OCI-LY1 (cell line): ENCODE results near the gene RND3.

Source experiments
- H2AFZ ChIP-seq: fragments of 200-600 bp; sonication (generic), shearing (Covaris generic); 2 replicates; pipeline ENCODE4 v1.6.0; 2014; ENCODE audit warnings: antibody characterized with exemption, mild to moderate bottlenecking, low read length
- H3F3A ChIP-seq: fragments of 200-600 bp; sonication (generic), shearing (Covaris generic); 2 replicates; pipeline ENCODE4 v1.6.0; 2014; ENCODE audit warnings: mild to moderate bottlenecking, antibody characterized with exemption, low read length, moderate library complexity; ENCODE audit not compliant: insufficient read depth
- H3K27ac ChIP-seq: fragments of 200-600 bp; sonication (generic); 2 replicates; pipeline ENCODE4 v1.5.1; 2014; ENCODE audit warnings: low read length, mixed run types, mild to moderate bottlenecking, low read depth; ENCODE audit not compliant: poor library complexity, severe bottlenecking
- H3K27me3 ChIP-seq: fragments of 200-600 bp; sonication (generic); 2 replicates; pipeline ENCODE4 v1.6.0; 2014; ENCODE audit warnings: antibody characterized with exemption, mild to moderate bottlenecking, low read length, moderate library complexity; ENCODE audit not compliant: insufficient read depth
- H3K36me3 ChIP-seq: fragments of 200-600 bp; sonication (generic); 2 replicates; pipeline ENCODE4 v1.6.1; 2014; ENCODE audit warnings: mild to moderate bottlenecking, antibody characterized with exemption, low read length, moderate library complexity, mixed read lengths; ENCODE audit not compliant: insufficient read depth
- H3K4me1 ChIP-seq: fragments of 200-600 bp; sonication (generic); 2 replicates; pipeline ENCODE4 v1.5.1; 2014; ENCODE audit warnings: mild to moderate bottlenecking, low read length, moderate library complexity; ENCODE audit not compliant: insufficient read depth, severe bottlenecking
- H3K4me2 ChIP-seq: fragments of 200-600 bp; sonication (generic), shearing (Covaris generic); 2 replicates; pipeline ENCODE4 v1.6.1; 2014; ENCODE audit warnings: low read length
- H3K4me3 ChIP-seq: fragments of 200-600 bp; sonication (generic); 2 replicates; pipeline ENCODE4 v1.5.1; 2014; ENCODE audit warnings: low read length, low read depth, mild to moderate bottlenecking, mixed read lengths; ENCODE audit not compliant: poor library complexity, severe bottlenecking
- H3K79me2 ChIP-seq: fragments of 200-600 bp; shearing (Covaris generic); 2 replicates; pipeline ENCODE4 v1.6.1; 2016; ENCODE audit warnings: mixed run types, low read length, mixed read lengths; ENCODE audit not compliant: insufficient read depth
- H3K9ac ChIP-seq: fragments of 200-600 bp; sonication (generic), shearing (Covaris generic); 2 replicates; pipeline ENCODE4 v1.6.1; 2014; ENCODE audit warnings: mild to moderate bottlenecking, low read length, mixed read lengths
- H3K9me2 ChIP-seq: fragments of 200-600 bp; sonication (generic), shearing (Covaris generic); 2 replicates; pipeline ENCODE4 v1.6.1; 2014; ENCODE audit warnings: low read depth, mild to moderate bottlenecking, low read length, mixed read lengths
- H3K9me3 ChIP-seq: fragments of 200-600 bp; shearing (Covaris generic); 2 replicates; pipeline ENCODE4 v1.6.1; 2014; ENCODE audit warnings: low read length, mixed read lengths
- H4K20me1 ChIP-seq: fragments of 200-600 bp; sonication (generic), shearing (Covaris generic); 2 replicates; pipeline ENCODE4 v1.6.0; 2016; ENCODE audit warnings: mild to moderate bottlenecking, low read length; ENCODE audit not compliant: insufficient read depth
- CTCF ChIP-seq: fragments of 200-600 bp; sonication (generic), shearing (Covaris generic); IDR thresholded peaks from 2 replicates; pipeline ENCODE4 v1.5.1; 2017; ENCODE audit warnings: mild to moderate bottlenecking, antibody characterized with exemption, low read length, moderate library complexity, mixed read lengths
- EZH2 ChIP-seq: fragments of 200-600 bp; sonication (generic), shearing (Covaris generic); IDR thresholded peaks from 2 replicates; pipeline ENCODE4 v1.8.0; 2017; ENCODE audit warnings: borderline replicate concordance, mixed run types, mild to moderate bottlenecking, antibody characterized with exemption, low read length, moderate library complexity, mixed read lengths

RND3 gene

DNA sequence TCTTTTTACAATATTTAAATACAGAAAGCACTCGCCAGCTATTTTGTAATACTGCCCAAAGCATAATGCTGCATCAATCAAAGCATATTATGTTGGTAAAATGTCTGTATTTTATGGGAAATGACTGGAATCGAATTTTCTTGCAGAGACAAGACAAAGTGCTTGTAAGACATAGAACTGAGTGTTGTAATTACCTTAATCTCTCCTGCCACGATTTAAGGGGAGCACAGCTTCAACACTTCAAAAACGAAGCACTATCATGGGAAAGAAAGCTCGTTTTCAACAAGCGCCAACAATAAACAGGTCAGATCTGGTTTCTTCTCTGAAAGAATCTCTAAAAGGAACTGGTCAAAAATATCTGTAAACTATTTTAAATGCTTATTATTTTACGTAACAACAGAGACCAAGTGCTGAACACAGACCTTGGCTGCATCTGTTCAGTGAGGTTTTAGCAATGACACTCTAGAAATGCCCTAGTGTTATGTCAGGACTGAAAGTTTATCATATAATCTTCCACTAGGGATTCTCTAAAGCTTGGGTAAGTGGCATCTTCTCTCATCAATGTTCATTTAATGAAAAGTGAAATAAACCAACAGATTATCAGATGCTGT, 19.0 kb downstream of the RND3 start:
- Histone ChIP-seq H3K36me3 (no peaks in the 10 kb centered on the region), H3K4me1 (no peaks in the 10 kb centered on the region), H3K27ac (no peak overlapping the region), H2AFZ (no peak overlapping the region), H3K27me3 (no peaks in the 10 kb centered on the region), H3K9ac (no peak overlapping the region), H3K4me3 (no peak overlapping the region), H3K9me3 (no peaks in the 10 kb centered on the region), H3K79me2 (no peaks in the 10 kb centered on the region), H4K20me1 (no peaks in the 10 kb centered on the region), H3K4me2 (no peak overlapping the region), H3F3A (no peaks in the 10 kb centered on the region), H3K9me2 (no peaks in the 10 kb centered on the region)
- TF ChIP-seq EZH2 (no peak), CTCF (no peak)

- H3K9me2 ChIP-seq = no peaks in the 10 kb centered on the region
- no peaks in the 10 kb centered on the region for H3K36me3 ChIP-seq
- TF ChIP-seq CTCF = no peak
- TF ChIP-seq EZH2 = no peak
- no peaks in the 10 kb centered on the region for H3K79me2 ChIP-seq
- H3K27me3 ChIP-seq = no peaks in the 10 kb centered on the region
- no peaks in the 10 kb centered on the region for H3K9me3 ChIP-seq
- H3K4me2 ChIP-seq = no peak overlapping the region
- no peak overlapping the region for H3K4me3 ChIP-seq
- H3K9ac ChIP-seq = no peak overlapping the region
- H3K4me1 ChIP-seq = no peaks in the 10 kb centered on the region
- no peaks in the 10 kb centered on the region for H3F3A ChIP-seq
- H2AFZ ChIP-seq = no peak overlapping the region
- no peak overlapping the region for H3K27ac ChIP-seq
- H4K20me1 ChIP-seq = no peaks in the 10 kb centered on the region
These were observed 19.9 kb downstream of the RND3 start for GRCh38 chr2:150467621-150467963.

- H3K4me3 ChIP-seq = no peak overlapping the region
- no peak overlapping the region for H2AFZ ChIP-seq
- H4K20me1 ChIP-seq = no peaks in the 10 kb centered on the region
- no peaks in the 10 kb centered on the region for H3K79me2 ChIP-seq
- H3F3A ChIP-seq = no peaks in the 10 kb centered on the region
- H3K9me3 ChIP-seq = no peaks in the 10 kb centered on the region
- H3K4me2 ChIP-seq = no peak overlapping the region
- H3K9me2 ChIP-seq = no peaks in the 10 kb centered on the region
- no peak overlapping the region for H3K9ac ChIP-seq
- no peaks in the 10 kb centered on the region for H3K36me3 ChIP-seq
- H3K27ac ChIP-seq = no peak overlapping the region
- TF ChIP-seq CTCF (no peak), EZH2 (no peak)
- no peaks in the 10 kb centered on the region for H3K4me1 ChIP-seq
- no peaks in the 10 kb centered on the region for H3K27me3 ChIP-seq
These were observed 20.5 kb downstream of the RND3 start for GRCh38 chr2:150466741-150467620.
